ENCODE results near the gene TSPAN8.

DNA sequence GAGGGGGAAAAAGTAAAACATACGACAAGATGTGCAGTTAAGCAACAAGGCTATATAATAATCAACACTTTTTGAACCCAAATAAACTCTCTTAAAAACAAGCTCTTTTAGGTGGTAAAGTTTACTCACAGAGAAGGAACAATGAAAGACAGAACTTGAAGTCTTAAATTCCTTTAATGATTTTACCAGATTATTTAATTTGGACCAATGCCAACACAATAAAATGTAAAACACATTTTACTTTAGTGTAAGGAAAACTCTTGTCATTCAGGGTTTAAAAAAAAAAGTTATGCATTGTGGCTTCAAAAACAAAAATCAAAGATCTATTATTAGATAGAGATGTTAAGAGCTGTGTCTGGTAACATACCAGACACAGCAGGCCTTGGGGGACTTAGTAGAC is 13.1 kb downstream of the TSPAN8 start:
- no peak for TF ChIP-seq EZH2 (IDR thresholded peaks at IDR 0.05; ENCODE audit: low read depth, unreplicated experiment)
- TF ChIP-seq, protein P1, sequence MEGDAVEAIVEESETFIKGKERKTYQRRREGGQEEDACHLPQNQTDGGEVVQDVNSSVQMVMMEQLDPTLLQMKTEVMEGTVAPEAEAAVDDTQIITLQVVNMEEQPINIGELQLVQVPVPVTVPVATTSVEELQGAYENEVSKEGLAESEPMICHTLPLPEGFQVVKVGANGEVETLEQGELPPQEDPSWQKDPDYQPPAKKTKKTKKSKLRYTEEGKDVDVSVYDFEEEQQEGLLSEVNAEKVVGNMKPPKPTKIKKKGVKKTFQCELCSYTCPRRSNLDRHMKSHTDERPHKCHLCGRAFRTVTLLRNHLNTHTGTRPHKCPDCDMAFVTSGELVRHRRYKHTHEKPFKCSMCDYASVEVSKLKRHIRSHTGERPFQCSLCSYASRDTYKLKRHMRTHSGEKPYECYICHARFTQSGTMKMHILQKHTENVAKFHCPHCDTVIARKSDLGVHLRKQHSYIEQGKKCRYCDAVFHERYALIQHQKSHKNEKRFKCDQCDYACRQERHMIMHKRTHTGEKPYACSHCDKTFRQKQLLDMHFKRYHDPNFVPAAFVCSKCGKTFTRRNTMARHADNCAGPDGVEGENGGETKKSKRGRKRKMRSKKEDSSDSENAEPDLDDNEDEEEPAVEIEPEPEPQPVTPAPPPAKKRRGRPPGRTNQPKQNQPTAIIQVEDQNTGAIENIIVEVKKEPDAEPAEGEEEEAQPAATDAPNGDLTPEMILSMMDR (conservative IDR thresholded peaks at IDR 0.05; ENCODE audit: low read depth in 2 of 2) = no peak
- no peak for TF ChIP-seq POLR2AphosphoS5 (IDR thresholded peaks at IDR 0.05; ENCODE audit: low read depth)
- TF ChIP-seq, protein P2, sequence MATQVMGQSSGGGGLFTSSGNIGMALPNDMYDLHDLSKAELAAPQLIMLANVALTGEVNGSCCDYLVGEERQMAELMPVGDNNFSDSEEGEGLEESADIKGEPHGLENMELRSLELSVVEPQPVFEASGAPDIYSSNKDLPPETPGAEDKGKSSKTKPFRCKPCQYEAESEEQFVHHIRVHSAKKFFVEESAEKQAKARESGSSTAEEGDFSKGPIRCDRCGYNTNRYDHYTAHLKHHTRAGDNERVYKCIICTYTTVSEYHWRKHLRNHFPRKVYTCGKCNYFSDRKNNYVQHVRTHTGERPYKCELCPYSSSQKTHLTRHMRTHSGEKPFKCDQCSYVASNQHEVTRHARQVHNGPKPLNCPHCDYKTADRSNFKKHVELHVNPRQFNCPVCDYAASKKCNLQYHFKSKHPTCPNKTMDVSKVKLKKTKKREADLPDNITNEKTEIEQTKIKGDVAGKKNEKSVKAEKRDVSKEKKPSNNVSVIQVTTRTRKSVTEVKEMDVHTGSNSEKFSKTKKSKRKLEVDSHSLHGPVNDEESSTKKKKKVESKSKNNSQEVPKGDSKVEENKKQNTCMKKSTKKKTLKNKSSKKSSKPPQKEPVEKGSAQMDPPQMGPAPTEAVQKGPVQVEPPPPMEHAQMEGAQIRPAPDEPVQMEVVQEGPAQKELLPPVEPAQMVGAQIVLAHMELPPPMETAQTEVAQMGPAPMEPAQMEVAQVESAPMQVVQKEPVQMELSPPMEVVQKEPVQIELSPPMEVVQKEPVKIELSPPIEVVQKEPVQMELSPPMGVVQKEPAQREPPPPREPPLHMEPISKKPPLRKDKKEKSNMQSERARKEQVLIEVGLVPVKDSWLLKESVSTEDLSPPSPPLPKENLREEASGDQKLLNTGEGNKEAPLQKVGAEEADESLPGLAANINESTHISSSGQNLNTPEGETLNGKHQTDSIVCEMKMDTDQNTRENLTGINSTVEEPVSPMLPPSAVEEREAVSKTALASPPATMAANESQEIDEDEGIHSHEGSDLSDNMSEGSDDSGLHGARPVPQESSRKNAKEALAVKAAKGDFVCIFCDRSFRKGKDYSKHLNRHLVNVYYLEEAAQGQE (IDR thresholded peaks at IDR 0.05; ENCODE audit: unreplicated experiment) = no peak
- no peak for TF ChIP-seq EZH2phosphoT487 (IDR thresholded peaks at IDR 0.05; ENCODE audit: unreplicated experiment)

Measured in GM23338 (cell line).